ENCODE results near the gene AUTS2.

GRCh38 chr7:69561266-69561960 is 36.9 kb upstream of the AUTS2 start:
- TF ChIP-seq EZH2 (IDR thresholded peaks at IDR 0.05; ENCODE audit: low read length): no peak
- TF ChIP-seq CTCF (optimal IDR thresholded peaks at IDR 0.05 in 1 of 3, IDR thresholded peaks at IDR 0.05 in 1 of 3, conservative IDR thresholded peaks at IDR 0.05 in 1 of 3; ENCODE audit: extremely low read depth in 1 of 3, insufficient read depth in 2 of 3, low read length in 3 of 3): no peak
